KMS-11 (cell line): ENCODE data around the gene TAF1B.

Experiments used
- H2AFZ ChIP-seq: fragments of 200-600 bp; sonication (generic); 2 replicates; pipeline ENCODE4 v1.6.1; 2016; ENCODE audit warnings: antibody characterized with exemption, mixed run types, low read depth
- H3K27ac ChIP-seq: fragments of 200-600 bp; sonication (generic); 2 replicates; pipeline ENCODE4 v1.6.1; 2016; ENCODE audit warnings: mild to moderate bottlenecking, mixed run types
- H3K27me3 ChIP-seq: fragments of 200-600 bp; sonication (generic); 2 replicates; pipeline ENCODE4 v1.6.1; 2017; ENCODE audit warnings: mild to moderate bottlenecking, low read depth, mixed run types, moderate library complexity; ENCODE audit not compliant: insufficient read depth
- H3K36me3 ChIP-seq: fragments of 200-600 bp; sonication (generic); 2 replicates; pipeline ENCODE4 v1.6.1; 2017; ENCODE audit warnings: mild to moderate bottlenecking, mixed run types; ENCODE audit not compliant: insufficient read depth
- H3K4me1 ChIP-seq: fragments of 200-600 bp; sonication (generic); 2 replicates; pipeline ENCODE4 v1.6.1; 2016; ENCODE audit warnings: mild to moderate bottlenecking, low read depth, mixed run types; ENCODE audit not compliant: poor library complexity, severe bottlenecking
- H3K4me2 ChIP-seq: fragments of 200-600 bp; sonication (generic); 2 replicates; pipeline ENCODE4 v1.7.0; 2016; ENCODE audit warnings: mild to moderate bottlenecking, mixed run types
- H3K4me3 ChIP-seq: fragments of 200-600 bp; sonication (generic); IDR thresholded peaks from 2 replicates; pipeline ENCODE4 v1.6.1; 2017; ENCODE audit warnings: low read depth, low read length, mixed read lengths; ENCODE audit not compliant: insufficient read depth
- H3K79me2 ChIP-seq: fragments of 200-600 bp; sonication (generic); 2 replicates; pipeline ENCODE4 v1.6.1; 2016; ENCODE audit warnings: low read depth, mixed run types; ENCODE audit not compliant: insufficient read depth
- H3K9ac ChIP-seq: fragments of 200-600 bp; sonication (generic); 2 replicates; pipeline ENCODE4 v1.6.1; 2016; ENCODE audit warnings: mild to moderate bottlenecking, mixed run types
- H4K20me1 ChIP-seq: fragments of 200-600 bp; sonication (generic); 2 replicates; pipeline ENCODE4 v1.6.1; 2016; ENCODE audit warnings: mild to moderate bottlenecking, mixed run types; ENCODE audit not compliant: insufficient read depth
- CTCF ChIP-seq: fragments of 200-600 bp; sonication (generic); conservative IDR thresholded peaks from 2 replicates; pipeline ENCODE4 v1.6.1; 2017; ENCODE audit warnings: low read depth, mild to moderate bottlenecking, antibody characterized with exemption, low read length, moderate library complexity, mixed read lengths

TAF1B gene

GRCh38 chr2:9797086-9797485, 46.2 kb upstream of the TAF1B start:
- Histone ChIP-seq H3K4me3 (no peak overlapping the region), H3K9ac (no peak overlapping the region), H3K27ac (no peak overlapping the region), H3K36me3 (no peaks in the 10 kb centered on the region), H3K4me2 (no peak overlapping the region), H3K79me2 (no peaks in the 10 kb centered on the region), H2AFZ (no peak overlapping the region), H3K27me3 (no peaks in the 10 kb centered on the region), H4K20me1 (no peaks in the 10 kb centered on the region), H3K4me1 (peaks cover 8% of the 10 kb centered on the region)
- TF ChIP-seq CTCF = no peak

- Histone ChIP-seq H3K27ac (no peak overlapping the region), H3K4me1 (peaks cover 8% of the 10 kb centered on the region), H3K79me2 (no peaks in the 10 kb centered on the region), H4K20me1 (no peaks in the 10 kb centered on the region), H2AFZ (no peak overlapping the region), H3K27me3 (no peaks in the 10 kb centered on the region), H3K36me3 (no peaks in the 10 kb centered on the region), H3K4me2 (no peak overlapping the region), H3K4me3 (no peak overlapping the region), H3K9ac (no peak overlapping the region)
- TF ChIP-seq CTCF = no peak
Observed at GRCh38 chr2:9797681-9798556, 45.4 kb upstream of the TAF1B start.

- H3K27me3 ChIP-seq = no peaks in the 10 kb centered on the region
- H2AFZ ChIP-seq = peak overlapping the region; percentile 55
- H3K4me1 ChIP-seq = peaks cover 8% of the 10 kb centered on the region
- no peak overlapping the region for H3K9ac ChIP-seq
- H3K27ac ChIP-seq = no peak overlapping the region
- H4K20me1 ChIP-seq = no peaks in the 10 kb centered on the region
- TF ChIP-seq CTCF = no peak
- no peaks in the 10 kb centered on the region for H3K36me3 ChIP-seq
- H3K79me2 ChIP-seq = no peaks in the 10 kb centered on the region
- peak overlapping the region; percentile 15; the same call in 1 of the 2 replicates for H3K4me2 ChIP-seq
- H3K4me3 ChIP-seq = no peak overlapping the region
Observed at GRCh38 chr2:9799011-9799596, 44.2 kb upstream of the TAF1B start.

GRCh38 chr2:9799729-9800632, 43.3 kb upstream of the TAF1B start:
- H3K27me3 ChIP-seq = no peaks in the 10 kb centered on the region
- no peaks in the 10 kb centered on the region for H3K36me3 ChIP-seq
- H3K27ac ChIP-seq = no peak overlapping the region
- peaks cover 8% of the 10 kb centered on the region for H3K4me1 ChIP-seq
- H2AFZ ChIP-seq = peak overlapping the region; percentile 55
- H4K20me1 ChIP-seq = no peaks in the 10 kb centered on the region
- no peak overlapping the region for H3K4me3 ChIP-seq
- peak overlapping the region; percentile 15; the same call in 1 of the 2 replicates for H3K4me2 ChIP-seq
- peak; percentile 91 for TF ChIP-seq CTCF
- H3K79me2 ChIP-seq = no peaks in the 10 kb centered on the region
- no peak overlapping the region for H3K9ac ChIP-seq
